Measurements from ENCODE around the gene LRRC4B.

GRCh38 chr19:50495020-50495531 lies 73.2 kb downstream of the LRRC4B start:
- no peak for TF ChIP-seq ZNF76 (tag by site-specific recombination; IDR thresholded peaks at IDR 0.05; ENCODE audit: borderline replicate concordance, low read depth)
- TF ChIP-seq, protein P1, sequence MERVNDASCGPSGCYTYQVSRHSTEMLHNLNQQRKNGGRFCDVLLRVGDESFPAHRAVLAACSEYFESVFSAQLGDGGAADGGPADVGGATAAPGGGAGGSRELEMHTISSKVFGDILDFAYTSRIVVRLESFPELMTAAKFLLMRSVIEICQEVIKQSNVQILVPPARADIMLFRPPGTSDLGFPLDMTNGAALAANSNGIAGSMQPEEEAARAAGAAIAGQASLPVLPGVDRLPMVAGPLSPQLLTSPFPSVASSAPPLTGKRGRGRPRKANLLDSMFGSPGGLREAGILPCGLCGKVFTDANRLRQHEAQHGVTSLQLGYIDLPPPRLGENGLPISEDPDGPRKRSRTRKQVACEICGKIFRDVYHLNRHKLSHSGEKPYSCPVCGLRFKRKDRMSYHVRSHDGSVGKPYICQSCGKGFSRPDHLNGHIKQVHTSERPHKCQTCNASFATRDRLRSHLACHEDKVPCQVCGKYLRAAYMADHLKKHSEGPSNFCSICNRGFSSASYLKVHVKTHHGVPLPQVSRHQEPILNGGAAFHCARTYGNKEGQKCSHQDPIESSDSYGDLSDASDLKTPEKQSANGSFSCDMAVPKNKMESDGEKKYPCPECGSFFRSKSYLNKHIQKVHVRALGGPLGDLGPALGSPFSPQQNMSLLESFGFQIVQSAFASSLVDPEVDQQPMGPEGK (tag by site-specific recombination; IDR thresholded peaks at IDR 0.05) = no peak
